Keratinocyte (primary cell): ENCODE data around the gene IL1B.

ENCODE experiments used
- CTCF ChIP-seq, 3 experiments: IDR thresholded peaks in 1 of 3; conservative IDR thresholded peaks in 1 of 3; optimal IDR thresholded peaks in 1 of 3; 2 replicates in 2 of 3; 3 replicates in 1 of 3; pipeline versions ENCODE3 to v1.5.1; 2011; ENCODE audit warnings: low read length in 3 of 3, mild to moderate bottlenecking in 3 of 3, moderate library complexity in 2 of 3, control low read depth in 1 of 3, inconsistent platforms in 1 of 3; ENCODE audit not compliant: insufficient read depth in 2 of 3; ENCODE audit errors: extremely low read depth in 1 of 3
- EZH2 ChIP-seq: IDR thresholded peaks from one replicate; pipeline ENCODE4 v1.6.1; 2012; ENCODE audit warnings: inconsistent platforms, mild to moderate bottlenecking, low read length, moderate library complexity

- TF ChIP-seq CTCF (optimal IDR thresholded peaks at IDR 0.05 in 1 of 3, IDR thresholded peaks at IDR 0.05 in 1 of 3, conservative IDR thresholded peaks at IDR 0.05 in 1 of 3; ENCODE audit: extremely low read depth in 1 of 3, insufficient read depth in 2 of 3, low read length in 3 of 3) (no peak), EZH2 (no peak)
Measured at GRCh38 chr2:112829961-112830681, 6.5 kb downstream of the IL1B start.
